Gastrocnemius medialis (tissue), 4 donors: ENCODE data around the gene SRPRB. TPM values are rescaled to one million over a fixed set of nuclear protein-coding genes. Genes with fewer than 3 reads are reported as not detected.
A peak's percentile ranks its signal among the peaks of the same experiment; 100 is the strongest.

Source experiments
- ATAC-seq, 2 donors: fragments of 150-250 bp; one replicate each; pipeline ENCODE4 v1.9.1; 2016
- DNase-seq, 2 donors: peaks; one replicate each; pipeline ENCODE4 v3.0.0-alpha.2; 2019
- H3K27ac ChIP-seq, 4 donors: fragments of 200-600 bp; sonication (generic); 1 replicate in 1 of 4; 2 replicates in 3 of 4; pipeline ENCODE4 v1.5.1; 2016 to 2018; ENCODE audit warnings: mild to moderate bottlenecking in 2 of 4, moderate library complexity in 1 of 4
- H3K27me3 ChIP-seq, 3 donors: fragments of 200-600 bp; sonication (generic) in 2 of 3; 1 replicate in 1 of 3; 2 replicates in 2 of 3; pipeline versions ENCODE4 v1.5.1 to v1.6.0; 2016 to 2019; ENCODE audit warnings: mild to moderate bottlenecking in 1 of 3, moderate library complexity in 1 of 3
- H3K36me3 ChIP-seq, 2 donors: fragments of 200-600 bp; sonication (generic) in 1 of 2; one replicate each; pipeline ENCODE4 v1.5.1; 2017 to 2018
- H3K4me1 ChIP-seq, 2 donors: fragments of 200-600 bp; sonication (generic) in 1 of 2; one replicate each; pipeline ENCODE4 v1.5.1; 2016 to 2017; ENCODE audit warnings: mild to moderate bottlenecking in 2 of 2
- H3K4me3 ChIP-seq, 4 donors: fragments of 200-600 bp; sonication (generic) in 3 of 4; 1 replicate in 1 of 4; 2 replicates in 3 of 4; pipeline ENCODE4 v1.5.1; 2016 to 2019; ENCODE audit warnings: mild to moderate bottlenecking in 2 of 4
- H3K9me3 ChIP-seq, 3 donors: fragments of 200-600 bp; sonication (generic) in 2 of 3; 1 replicate in 1 of 3; 2 replicates in 2 of 3; pipeline ENCODE4 v1.5.1; 2016 to 2019
- CTCF ChIP-seq, 5 experiments: fragments of 450-650 bp in 3 of 5; fragments of 200-600 bp in 2 of 5; sonication (generic) in 2 of 5; IDR thresholded peaks in 4 of 5; conservative IDR thresholded peaks in 1 of 5; 1 replicate in 4 of 5; 2 replicates in 1 of 5; pipeline ENCODE4 v1.5.1; 2016 to 2019; ENCODE audit warnings: antibody characterized with exemption in 5 of 5, mild to moderate bottlenecking in 3 of 5, moderate library complexity in 3 of 5
- POLR2A ChIP-seq, 2 donors: fragments of 450-650 bp; IDR thresholded peaks; one replicate each; pipeline ENCODE4 v1.6.1; 2017; ENCODE audit warnings: antibody characterized with exemption in 2 of 2, mild to moderate bottlenecking in 2 of 2, moderate library complexity in 2 of 2
- in situ Hi-C, 4 donors: fragments of 200-750 bp; cut with MboI; loops; one replicate each; pipeline versions ENCODE4 v1.15.0 to v1.8.0; 2017; ENCODE audit warnings: low sequenced_read_pairs in 4 of 4
- intact Hi-C: fragments of 100-400 bp; cut with DNase I; formaldehyde crosslinking; loops from one replicate; pipeline ENCODE4 v1.15.1; 2023; ENCODE audit warnings: low total_unique reads
- total RNA-seq, 4 donors: library from RNA; depleted of rRNA; stranded (reverse); fragments of >200 nt; gene quantifications; one replicate each; pipeline versions ENCODE4 v1.1.0 to v1.2.3, GENCODE V29; 2016

The SRPRB gene
- total RNA-seq, 4 donors from 2014 or later, result 19.0 to 22.3 (median 20.6) TPM

- intact Hi-C loops (no loop called here), in situ Hi-C loops (no loop called here)
- no peak for TF ChIP-seq POLR2A (IDR thresholded peaks at IDR 0.05)
- no peak for TF ChIP-seq CTCF (IDR thresholded peaks at IDR 0.05 in 4 of 5, conservative IDR thresholded peaks at IDR 0.05 in 1 of 5)
- Histone ChIP-seq H3K36me3 (no peaks in the 10 kb centered on the region), H3K4me1 (no peaks in the 10 kb centered on the region), H3K4me3 (no peak overlapping the region), H3K9me3 (no peaks in the 10 kb centered on the region), H3K27ac (no peak overlapping the region), H3K27me3 (no peaks in the 10 kb centered on the region)
- no peak for DNase-seq
- no peak for ATAC-seq
Observed at GRCh38 chr3:133762539-133762938, 43.1 kb upstream of the SRPRB start.

DNA sequence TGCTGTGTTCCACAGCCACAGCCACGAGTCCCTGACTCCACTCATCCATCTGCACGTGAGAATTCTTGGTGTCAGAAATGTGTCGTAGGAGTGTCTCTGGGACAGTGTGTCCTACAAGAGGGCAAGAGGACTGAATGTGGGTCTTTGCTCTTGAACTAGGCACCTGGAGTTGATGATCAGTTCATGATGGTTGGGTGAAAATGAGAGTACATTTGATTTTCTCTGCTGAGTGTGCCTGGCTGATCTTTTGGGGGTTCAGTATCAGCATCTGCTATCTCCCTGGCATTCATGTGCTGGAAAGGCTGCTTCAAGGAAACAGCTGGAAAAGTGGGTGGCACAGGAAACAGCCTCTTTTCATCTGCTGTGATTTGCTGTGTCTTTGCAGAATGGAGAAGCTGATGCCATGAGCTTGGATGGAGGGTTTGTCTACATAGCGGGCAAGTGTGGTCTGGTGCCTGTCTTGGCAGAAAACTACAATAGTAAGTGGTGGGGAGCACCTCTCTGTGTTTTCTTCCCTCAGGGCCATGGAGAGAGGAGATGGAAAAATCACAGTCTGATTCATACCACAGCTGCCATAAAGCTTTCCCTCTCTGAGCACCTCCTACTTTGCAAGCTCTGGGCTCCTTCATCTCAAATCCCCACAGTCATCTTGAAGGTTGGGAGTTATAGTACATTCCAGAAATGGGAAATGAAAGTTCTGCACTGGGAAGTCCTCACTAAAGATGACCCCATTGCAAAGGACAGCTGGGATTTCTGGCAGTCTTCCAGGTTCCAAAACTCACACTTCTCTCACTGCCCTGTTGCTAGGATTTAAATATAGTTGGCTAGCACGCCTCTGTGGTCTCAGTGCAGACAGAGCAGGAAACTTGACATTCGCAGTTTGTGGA is 41.6 kb upstream of the SRPRB start:
- H3K27ac ChIP-seq, result no peak overlapping the region

DNA sequence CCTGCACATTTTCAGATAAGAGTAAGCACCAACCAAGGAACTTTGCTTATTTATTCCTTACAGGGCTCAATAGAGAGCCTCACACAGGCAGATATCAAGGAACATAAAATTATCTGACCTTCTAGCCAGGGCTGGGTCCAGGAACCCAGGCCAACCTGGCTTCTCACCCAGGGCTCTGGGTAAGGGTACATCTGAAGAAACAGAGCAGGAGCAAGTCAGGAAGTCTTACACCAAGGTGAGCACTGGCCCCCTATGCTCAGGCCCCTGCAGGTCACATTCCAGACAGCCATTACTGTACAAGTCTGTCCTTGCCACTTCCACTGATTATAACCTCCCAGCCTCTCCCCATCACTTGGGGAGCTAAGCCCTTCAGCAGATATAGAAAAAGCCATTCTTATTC is 40.4 kb upstream of the SRPRB start:
- no peak overlapping the region for H3K27ac ChIP-seq
- in situ Hi-C loops (no loop called here), intact Hi-C loops (no loop called here)
- no peaks in the 10 kb centered on the region for H3K27me3 ChIP-seq
- H3K4me3 ChIP-seq, result no peak overlapping the region
- no peak for DNase-seq
- H3K36me3 ChIP-seq, result no peaks in the 10 kb centered on the region
- ATAC-seq, result no peak
- H3K4me1 ChIP-seq, result no peaks in the 10 kb centered on the region
- TF ChIP-seq POLR2A (IDR thresholded peaks at IDR 0.05) (no peak), CTCF (IDR thresholded peaks at IDR 0.05 in 4 of 5, conservative IDR thresholded peaks at IDR 0.05 in 1 of 5) (no peak)
- H3K9me3 ChIP-seq, result no peaks in the 10 kb centered on the region

More for the DNA sequence above, 41.6 kb upstream of the SRPRB start:
- no peak for ATAC-seq
- Histone ChIP-seq H3K4me1 (no peaks in the 10 kb centered on the region), H3K9me3 (no peaks in the 10 kb centered on the region), H3K36me3 (no peaks in the 10 kb centered on the region), H3K4me3 (no peak overlapping the region), H3K27me3 (no peaks in the 10 kb centered on the region)
- intact Hi-C loops, result no loop called here
- TF ChIP-seq POLR2A (IDR thresholded peaks at IDR 0.05), result no peak
- no peak for TF ChIP-seq CTCF (IDR thresholded peaks at IDR 0.05 in 4 of 5, conservative IDR thresholded peaks at IDR 0.05 in 1 of 5)
- DNase-seq, result peak; percentile 15 to 30
- in situ Hi-C loops, result no loop called here

DNA sequence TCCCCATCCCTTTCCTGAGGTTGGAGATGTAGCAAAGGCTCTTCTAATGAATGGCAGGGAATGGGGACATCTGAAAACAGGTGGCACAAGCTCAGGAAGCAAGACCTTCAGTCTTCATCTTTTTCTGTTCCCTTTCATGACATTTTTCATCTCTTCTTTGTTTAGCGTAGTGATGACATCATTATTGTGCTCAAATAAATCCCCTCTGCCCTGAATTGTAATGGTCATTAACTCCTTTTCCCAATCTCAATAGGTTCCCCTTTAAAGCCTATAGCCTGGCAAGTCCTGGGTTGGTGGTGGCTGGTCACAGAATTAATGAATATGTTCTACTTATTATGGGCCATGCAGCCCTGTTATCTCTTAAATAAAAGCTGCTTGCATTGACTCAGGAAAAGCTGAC is 38.0 kb upstream of the SRPRB start:
- in situ Hi-C loops, result no loop called here

More for the DNA sequence above, 38.0 kb upstream of the SRPRB start:
- TF ChIP-seq POLR2A (IDR thresholded peaks at IDR 0.05), result no peak
- TF ChIP-seq CTCF (IDR thresholded peaks at IDR 0.05 in 4 of 5, conservative IDR thresholded peaks at IDR 0.05 in 1 of 5), result no peak
- no peak overlapping the region for H3K27ac ChIP-seq
- H3K4me3 ChIP-seq, result no peak overlapping the region
- no peaks in the 10 kb centered on the region for H3K4me1 ChIP-seq
- intact Hi-C loops, result no loop called here
- DNase-seq, result no peak
- no peaks in the 10 kb centered on the region for H3K36me3 ChIP-seq
- H3K9me3 ChIP-seq, result no peaks in the 10 kb centered on the region
- no peaks in the 10 kb centered on the region for H3K27me3 ChIP-seq
- ATAC-seq, result no peak
